Sigmoid colon (tissue), 7 donors: Measurements from ENCODE around the gene NOX3. TPM values are rescaled to one million over a fixed set of nuclear protein-coding genes. Genes with fewer than 3 reads are reported as not detected.
"Not testable (repeated sequence)": the region's sequence is repeated elsewhere in the genome, so short reads cannot be mapped to it uniquely, and the experiment has no call there.

Source experiments
- DNase-seq: peaks from one replicate; pipeline ENCODE4 v3.0.0-alpha.2; 2019
- H3K27ac ChIP-seq, 4 donors: fragments of 200-600 bp; sonication (generic); one replicate each; pipeline ENCODE4 v1.5.1; 2016 to 2019; ENCODE audit warnings: mild to moderate bottlenecking in 1 of 4
- H3K27me3 ChIP-seq, 3 donors: fragments of 200-600 bp; sonication (generic); one replicate each; pipeline ENCODE4 v1.5.1; 2019; ENCODE audit warnings: mild to moderate bottlenecking in 1 of 3
- H3K36me3 ChIP-seq, 4 donors: fragments of 200-600 bp; sonication (generic); one replicate each; pipeline ENCODE4 v1.5.1; 2016 to 2019
- H3K4me1 ChIP-seq, 4 donors: fragments of 200-600 bp; sonication (generic); one replicate each; pipeline ENCODE4 v1.5.1; 2017 to 2019
- H3K4me3 ChIP-seq, 4 donors: fragments of 200-600 bp; sonication (generic); one replicate each; pipeline ENCODE4 v1.5.1; 2017 to 2019; ENCODE audit warnings: mild to moderate bottlenecking in 2 of 4, moderate library complexity in 1 of 4
- H3K9me3 ChIP-seq, 4 donors: fragments of 200-600 bp in 3 of 4; sonication (generic) in 3 of 4; one replicate each; pipeline versions ENCODE4 v1.5.1 to v1.6.1; 2013 to 2019
- EP300 ChIP-seq, 4 donors: sonication (generic); formaldehyde crosslinking; IDR thresholded peaks; one replicate each; pipeline ENCODE4 v1.6.1; 2017; ENCODE audit warnings: antibody characterized with exemption in 4 of 4
- POLR2A ChIP-seq, 2 donors: fragments of 450-650 bp; IDR thresholded peaks; one replicate each; pipeline ENCODE4 v1.6.1; 2016; ENCODE audit warnings: antibody characterized with exemption in 2 of 2, mild to moderate bottlenecking in 2 of 2, moderate library complexity in 2 of 2
- POLR2AphosphoS5 ChIP-seq, 4 donors: sonication (generic); formaldehyde crosslinking; IDR thresholded peaks; one replicate each; pipeline ENCODE4 v1.6.1; 2017; ENCODE audit warnings: antibody characterized with exemption in 4 of 4
- WGBS, 2 donors: extraction: QIAGEN DNeasy Blood & Tissue Kit; methylation state at CpG; one replicate each; pipeline ENCODE4 v1.1.7; 2013; 5-methylcytosine and 5-hydroxymethylcytosine counted together
- intact Hi-C: fragments of 100-400 bp; cut with DNase I; formaldehyde crosslinking; loops from one replicate; pipeline ENCODE4 v1.15.1; 2023
- polyA plus RNA-seq, 3 donors: library from polyadenylated mRNA; stranded (reverse); fragments of 200-250 nt; gene quantifications; one replicate each; pipeline ENCODE4 v1.2.3, GENCODE V29; 2013
- total RNA-seq, 4 donors: library from RNA; depleted of rRNA; stranded (reverse); fragments of >200 nt; gene quantifications; one replicate each; pipeline ENCODE4 v1.1.0, GENCODE V29; 2016
- TF ChIP-seq, protein P1 (sequence below), 4 experiments: fragments of 450-650 bp in 3 of 4; fragments of 200-600 bp in 1 of 4; IDR thresholded peaks; one replicate each; pipeline ENCODE4 v1.5.1; 2016 to 2019; ENCODE audit warnings: antibody characterized with exemption in 4 of 4, mild to moderate bottlenecking in 3 of 4, moderate library complexity in 2 of 4
- donor health status: healthy with polysubstance abuse.
- donor health status: Bipolar disorder and iron deficiency.
- donor health status: healthy.

The NOX3 gene
- total and polyA plus RNA-seq, 7 donors, result not detected

DNA sequence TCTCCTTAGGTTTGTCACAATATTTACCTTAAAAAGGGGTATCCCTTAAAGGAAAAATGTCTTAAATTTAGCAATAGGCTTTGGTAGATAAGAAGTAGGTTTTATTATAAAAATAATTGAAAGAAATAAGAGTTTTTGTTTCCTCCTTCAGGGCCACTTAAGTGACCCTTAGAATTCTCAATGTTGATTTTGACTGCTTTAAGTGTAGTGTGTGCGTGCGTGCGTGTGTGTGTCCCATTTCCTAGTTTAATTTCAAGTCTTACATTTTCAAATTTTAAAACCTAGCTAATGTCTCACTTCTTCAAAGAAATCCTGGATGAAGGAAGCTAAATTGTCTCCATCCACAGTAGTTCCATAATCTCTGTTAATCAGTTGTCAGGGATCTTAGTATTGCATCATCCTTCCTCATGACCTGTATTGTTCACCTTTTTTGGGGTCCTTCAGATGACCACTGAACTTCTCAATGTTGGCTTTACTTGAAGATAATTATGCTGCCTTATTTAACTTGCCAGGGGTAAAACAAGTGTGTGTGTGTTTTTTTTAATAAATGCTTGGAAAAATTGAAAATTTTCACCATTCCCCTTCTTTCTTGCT, 90.7 kb downstream of the NOX3 start:
- Histone ChIP-seq H3K27ac (no peak overlapping the region), H3K36me3 (no peaks in the 10 kb centered on the region), H3K4me3 (no peak overlapping the region), H3K27me3 (no peaks in the 10 kb centered on the region), H3K9me3 (peaks cover 0 to 4% (median 0%) of the 10 kb centered on the region in 4 donors), H3K4me1 (no peaks in the 10 kb centered on the region)
- WGBS, 2 donors, result 92 to 99% methylated on average over 3 of the region's 3 CpGs
- TF ChIP-seq, protein P1, sequence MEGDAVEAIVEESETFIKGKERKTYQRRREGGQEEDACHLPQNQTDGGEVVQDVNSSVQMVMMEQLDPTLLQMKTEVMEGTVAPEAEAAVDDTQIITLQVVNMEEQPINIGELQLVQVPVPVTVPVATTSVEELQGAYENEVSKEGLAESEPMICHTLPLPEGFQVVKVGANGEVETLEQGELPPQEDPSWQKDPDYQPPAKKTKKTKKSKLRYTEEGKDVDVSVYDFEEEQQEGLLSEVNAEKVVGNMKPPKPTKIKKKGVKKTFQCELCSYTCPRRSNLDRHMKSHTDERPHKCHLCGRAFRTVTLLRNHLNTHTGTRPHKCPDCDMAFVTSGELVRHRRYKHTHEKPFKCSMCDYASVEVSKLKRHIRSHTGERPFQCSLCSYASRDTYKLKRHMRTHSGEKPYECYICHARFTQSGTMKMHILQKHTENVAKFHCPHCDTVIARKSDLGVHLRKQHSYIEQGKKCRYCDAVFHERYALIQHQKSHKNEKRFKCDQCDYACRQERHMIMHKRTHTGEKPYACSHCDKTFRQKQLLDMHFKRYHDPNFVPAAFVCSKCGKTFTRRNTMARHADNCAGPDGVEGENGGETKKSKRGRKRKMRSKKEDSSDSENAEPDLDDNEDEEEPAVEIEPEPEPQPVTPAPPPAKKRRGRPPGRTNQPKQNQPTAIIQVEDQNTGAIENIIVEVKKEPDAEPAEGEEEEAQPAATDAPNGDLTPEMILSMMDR (IDR thresholded peaks at IDR 0.05), result no peak
- TF ChIP-seq EP300 (IDR thresholded peaks at IDR 0.05) (no peak), POLR2A (IDR thresholded peaks at IDR 0.05) (no peak), POLR2AphosphoS5 (IDR thresholded peaks at IDR 0.05) (no peak)
- no peak for DNase-seq
- intact Hi-C loops, result no loop called here

DNA sequence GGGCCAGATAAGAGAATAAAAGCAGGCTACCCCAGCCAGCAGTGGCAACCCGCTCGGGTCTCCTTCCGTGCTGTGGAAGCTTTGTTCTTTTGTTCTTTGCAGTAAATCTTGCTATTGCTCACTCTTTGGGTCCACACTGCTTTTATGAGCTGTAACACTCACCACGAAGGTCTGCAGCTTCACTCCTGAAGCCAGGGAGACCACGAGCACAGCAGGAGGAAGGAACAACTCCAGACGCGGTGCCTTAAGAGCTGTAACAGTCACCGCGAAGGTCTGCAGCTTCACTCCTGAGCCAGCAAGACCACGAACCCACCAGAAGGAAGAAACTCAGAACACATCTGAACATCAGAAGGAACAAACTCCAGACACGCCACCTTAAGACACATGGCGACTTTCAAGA, 91.6 kb downstream of the NOX3 start:
- H3K4me3 ChIP-seq, H3K27me3 ChIP-seq, H3K9me3 ChIP-seq, H3K4me1 ChIP-seq, DNase-seq, H3K27ac ChIP-seq, H3K36me3 ChIP-seq, intact Hi-C loops: not testable (repeated sequence)
- WGBS, 2 donors, result 67 to 91% methylated on average over 12 of the region's 12 CpGs

DNA sequence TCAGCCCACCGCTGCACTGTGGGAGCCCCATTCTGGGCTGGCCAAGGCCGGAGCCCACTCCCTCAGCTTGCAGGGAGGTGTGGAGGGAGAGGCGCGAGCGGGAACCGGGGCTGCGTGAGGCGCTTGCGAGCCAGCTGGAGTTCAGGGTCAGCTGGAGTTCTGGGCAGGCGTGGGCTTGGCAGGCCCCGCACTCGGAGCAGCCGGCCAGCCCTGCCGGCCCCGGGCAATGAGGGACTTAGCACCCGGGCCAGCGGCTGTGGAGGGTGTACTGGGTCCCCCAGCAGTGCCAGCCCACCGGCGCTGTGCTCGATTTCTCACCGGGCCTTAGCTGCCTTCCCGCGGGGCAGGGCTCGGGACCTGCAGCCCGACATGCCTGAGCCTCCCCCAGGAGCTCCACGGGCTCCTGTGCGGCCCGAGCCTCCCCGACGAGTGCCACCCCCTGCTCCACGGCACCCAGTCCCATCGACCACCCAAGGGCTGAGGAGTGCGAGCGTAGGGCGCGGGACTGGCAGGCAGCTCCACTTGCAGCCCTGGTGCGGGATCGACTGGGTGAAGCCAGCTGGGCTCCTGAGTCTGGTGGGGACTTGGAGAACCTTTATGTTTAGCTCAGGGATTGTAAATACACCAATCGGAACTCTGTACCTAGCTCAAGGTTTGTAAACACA, 92.5 kb downstream of the NOX3 start:
- H3K4me1 ChIP-seq, H3K27me3 ChIP-seq, H3K27ac ChIP-seq, H3K36me3 ChIP-seq, H3K9me3 ChIP-seq, intact Hi-C loops, H3K4me3 ChIP-seq, DNase-seq: not testable (repeated sequence)
- WGBS, 2 donors, result 96 to 97% methylated on average over 39 of the region's 39 CpGs

DNA sequence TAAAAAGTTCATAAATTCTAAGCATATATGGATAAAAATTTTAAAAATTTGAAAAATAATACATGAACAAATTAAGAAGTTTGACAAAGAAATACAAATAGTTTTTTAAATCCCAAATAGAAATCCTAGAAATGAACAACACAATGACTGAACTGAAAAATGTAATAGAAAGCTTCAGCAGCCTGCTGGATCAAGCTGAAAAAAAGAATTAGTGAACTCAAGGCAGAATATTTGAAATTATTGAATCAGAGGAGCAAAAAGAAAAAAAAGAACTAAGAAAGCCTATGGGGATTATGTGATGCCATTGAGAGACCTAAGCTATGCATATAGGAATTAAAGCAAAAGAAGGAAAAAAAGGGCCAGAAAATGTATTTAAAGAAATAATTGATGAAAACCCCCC, 101.5 kb downstream of the NOX3 start:
- no peaks in the 10 kb centered on the region for H3K27me3 ChIP-seq
- no peak overlapping the region for H3K4me3 ChIP-seq
- peaks cover 0 to 20% (median 0%) of the 10 kb centered on the region in 4 donors for H3K9me3 ChIP-seq
- DNase-seq, result no peak
- H3K4me1 ChIP-seq, result no peaks in the 10 kb centered on the region
- TF ChIP-seq, protein P1 (IDR thresholded peaks at IDR 0.05), result no peak
- TF ChIP-seq POLR2A (IDR thresholded peaks at IDR 0.05) (no peak), EP300 (IDR thresholded peaks at IDR 0.05) (no peak), POLR2AphosphoS5 (IDR thresholded peaks at IDR 0.05) (no peak)
- no peak overlapping the region for H3K27ac ChIP-seq
- no peaks in the 10 kb centered on the region for H3K36me3 ChIP-seq
- intact Hi-C loops, result no loop called here

DNA sequence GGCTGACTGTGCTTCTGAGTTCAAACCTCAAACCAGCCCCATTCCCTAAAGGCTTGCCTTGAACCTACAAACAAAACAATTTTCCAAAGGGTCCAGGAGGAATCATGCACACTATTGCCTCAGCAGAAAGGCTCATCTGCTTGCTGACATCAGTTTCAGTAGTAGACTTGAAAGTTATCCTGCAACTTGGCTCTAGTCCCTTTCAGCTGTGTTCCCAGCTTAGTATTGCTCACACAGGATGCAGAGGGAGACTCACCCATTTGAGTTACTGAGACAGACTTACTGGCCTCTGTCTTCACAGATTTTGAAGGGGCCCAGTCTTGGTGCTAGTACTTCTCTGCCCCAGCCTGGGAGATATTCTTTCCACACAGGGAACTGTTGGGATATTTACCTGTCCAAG, 102.8 kb downstream of the NOX3 start:
- Histone ChIP-seq H3K4me1 (no peaks in the 10 kb centered on the region), H3K27ac (no peak overlapping the region), H3K27me3 (no peaks in the 10 kb centered on the region), H3K9me3 (peaks cover 0 to 20% (median 0%) of the 10 kb centered on the region in 4 donors), H3K4me3 (no peak overlapping the region), H3K36me3 (no peaks in the 10 kb centered on the region)
- intact Hi-C loops, result no loop called here
- no peak for DNase-seq
- no peak for TF ChIP-seq POLR2AphosphoS5 (IDR thresholded peaks at IDR 0.05)
- no peak for TF ChIP-seq POLR2A (IDR thresholded peaks at IDR 0.05)
- TF ChIP-seq, protein P1 (IDR thresholded peaks at IDR 0.05), result no peak
- TF ChIP-seq EP300 (IDR thresholded peaks at IDR 0.05), result no peak

DNA sequence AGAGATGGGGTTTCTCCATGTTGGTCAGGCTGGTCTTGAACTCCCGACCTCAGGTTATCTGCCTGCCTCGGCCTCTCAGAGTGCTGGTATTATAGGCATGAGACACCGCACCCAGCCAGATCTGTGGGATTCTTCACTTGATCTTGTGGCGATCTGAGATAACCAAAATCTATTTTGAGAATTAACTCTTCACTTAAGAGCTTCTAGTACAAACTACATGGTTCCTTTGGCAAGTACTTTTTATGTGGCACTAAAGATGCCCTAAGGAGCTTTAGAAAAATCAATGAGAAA, 103.6 kb downstream of the NOX3 start:
- no peaks in the 10 kb centered on the region for H3K27me3 ChIP-seq
- WGBS, 2 donors, result 85 to 86% methylated on average over 4 of the region's 4 CpGs
- no peaks in the 10 kb centered on the region for H3K4me1 ChIP-seq
- no peak overlapping the region for H3K4me3 ChIP-seq
- no peak for TF ChIP-seq EP300 (IDR thresholded peaks at IDR 0.05)
- TF ChIP-seq, protein P1 (IDR thresholded peaks at IDR 0.05), result no peak
- no peak for TF ChIP-seq POLR2AphosphoS5 (IDR thresholded peaks at IDR 0.05)
- intact Hi-C loops, result no loop called here
- H3K27ac ChIP-seq, result no peak overlapping the region
- H3K36me3 ChIP-seq, result no peaks in the 10 kb centered on the region
- H3K9me3 ChIP-seq, result peaks cover 0 to 20% (median 2%) of the 10 kb centered on the region in 4 donors
- no peak for DNase-seq
